ENCODE measurements around the gene SYT15B. TPM values are rescaled to one million over a fixed set of nuclear protein-coding genes. Genes with fewer than 3 reads are reported as not detected.

Gene SYT15B
- total RNA-seq = 1.2 and 3.0 TPM in 2 replicates

GRCh38 chr10:47763554-47764175 lies at the start of gene SYT15B:
Gene SYT15B (minus strand): TSS chr10:47763592. CDS start chr10:47762640, 952 bp downstream.

Other genes starting within 250 kb of the SYT15B start
- gene AGAP9, start 240.0 kb downstream of the SYT15B start, total RNA-seq = 1.2 and 1.5 TPM in 2 replicates
- not detected in 2 replicates for gene NPY4R2, start 155.1 kb upstream of the SYT15B start, total RNA-seq
- gene FAM25C, start 236.2 kb upstream of the SYT15B start, total RNA-seq = not detected in 2 replicates